BLaER1 treated with 17β-estradiol and CSF1 and Interleukin-3, amounts not matched to agents 10 nM and 100 nM (cell line): ENCODE measurements around the gene NCAPH2.
A peak's percentile ranks its signal among the peaks of the same experiment; 100 is the strongest.

ENCODE experiments used
- H3K27ac ChIP-seq, 11 experiments: shearing (Covaris generic); formaldehyde crosslinking; 2 replicates each; pipeline ENCODE4 v1.8.1; 2022
- H3K27me3 ChIP-seq, 11 experiments: shearing (Covaris generic); formaldehyde crosslinking; 2 replicates each; pipeline ENCODE4 v1.8.1; 2022
- H3K36me3 ChIP-seq, 11 experiments: shearing (Covaris generic); formaldehyde crosslinking; 2 replicates each; pipeline ENCODE4 v1.8.1; 2022
- H3K4me1 ChIP-seq, 10 experiments: shearing (Covaris generic); formaldehyde crosslinking; 2 replicates each; pipeline ENCODE4 v1.8.1; 2022
- H3K4me2 ChIP-seq, 11 experiments: shearing (Covaris generic); formaldehyde crosslinking; 2 replicates each; pipeline ENCODE4 v1.8.1; 2022
- H3K4me3 ChIP-seq, 10 experiments: shearing (Covaris generic); formaldehyde crosslinking; 2 replicates each; pipeline ENCODE4 v1.8.1; 2022
- H3K9ac ChIP-seq, 11 experiments: shearing (Covaris generic); formaldehyde crosslinking; 2 replicates each; pipeline ENCODE4 v1.8.1; 2022
- H3K9me3 ChIP-seq, 11 experiments: shearing (Covaris generic); formaldehyde crosslinking; replicated peaks in 1 of 11; 2 replicates each; pipeline ENCODE4 v1.8.1; 2022
- H4K20me1 ChIP-seq, 11 experiments: shearing (Covaris generic); formaldehyde crosslinking; 2 replicates each; pipeline ENCODE4 v1.8.1; 2022
- Cebpa-rat ChIP-seq, 11 experiments: shearing (Covaris generic); IDR thresholded peaks; 2 replicates each; pipeline ENCODE4 v1.8.1; 2022

Gene NCAPH2

GRCh38 chr22:50471962-50472361, 36.1 kb upstream of the NCAPH2 start:
- Histone ChIP-seq H3K27me3 (peaks cover 0 to 7% (median 0%) of the 10 kb centered on the region in 11 experiments; a peak in 2 of 22 replicates), H3K9me3 (no peaks in the 10 kb centered on the region), H3K36me3 (peaks cover 5 to 18% (median 5%) of the 10 kb centered on the region in 11 experiments), H3K27ac (peak overlapping the region in 8 of 11 experiments; percentile 58 to 90 (median 81); a peak in 12 of 22 replicates), H3K4me1 (peaks cover 75 to 92% (median 90%) of the 10 kb centered on the region in 10 experiments), H3K4me2 (peak overlapping the region; percentile 87 to 100 (median 98)), H3K4me3 (peak overlapping the region in 4 of 10 experiments; percentile 39 to 53 (median 52); a peak in 6 of 20 replicates), H3K9ac (peak overlapping the region in 10 of 11 experiments; percentile 49 to 94 (median 71); a peak in 14 of 22 replicates), H4K20me1 (peaks cover 70 to 75% (median 73%) of the 10 kb centered on the region in 11 experiments)
- no peak for TF ChIP-seq Cebpa-rat (IDR thresholded peaks at IDR 0.05)

GRCh38 chr22:50473088-50473487, 34.9 kb upstream of the NCAPH2 start:
- H3K9ac ChIP-seq: peak overlapping the region; percentile 80 to 94 (median 88); a peak in 19 of 22 replicates
- H3K9me3 ChIP-seq: no peaks in the 10 kb centered on the region
- peak overlapping the region in 3 of 11 experiments; percentile 85 to 90 (median 88); a peak in 4 of 22 replicates for H3K27ac ChIP-seq
- H3K4me1 ChIP-seq: peaks cover 76 to 92% (median 89%) of the 10 kb centered on the region in 10 experiments
- peak overlapping the region; percentile 87 to 100 (median 98) for H3K4me2 ChIP-seq
- H4K20me1 ChIP-seq: peaks cover 62 to 66% (median 63%) of the 10 kb centered on the region in 11 experiments
- H3K4me3 ChIP-seq: peak overlapping the region; percentile 78 to 91 (median 82); a peak in 18 of 20 replicates
- TF ChIP-seq Cebpa-rat (IDR thresholded peaks at IDR 0.05): no peak
- peaks cover 0 to 5% (median 0%) of the 10 kb centered on the region in 11 experiments; a peak in 2 of 22 replicates for H3K27me3 ChIP-seq
- H3K36me3 ChIP-seq: peaks cover 0 to 13% (median 0%) of the 10 kb centered on the region in 11 experiments; a peak in 2 of 22 replicates

- H3K4me1 ChIP-seq: peaks cover 66 to 92% (median 84%) of the 10 kb centered on the region in 10 experiments
Observed at GRCh38 chr22:50473855-50474671, 34.0 kb upstream of the NCAPH2 start.

GRCh38 chr22:50474710-50475651, 33.0 kb upstream of the NCAPH2 start, which contains the start of gene SBF1:
TSS of gene SBF1 (minus strand) at chr22:50475035. CDS start at chr22:50474840, 195 bp downstream.
- no peak for TF ChIP-seq Cebpa-rat (IDR thresholded peaks at IDR 0.05)
- peaks cover under 1 to 14% (median 5%) of the 10 kb centered on the region in 11 experiments; a peak in 20 of 22 replicates for H3K27me3 ChIP-seq
- H3K27ac ChIP-seq: peak within 1 kb of the TSS; percentile 51 to 88 (median 80); a peak in 21 of 22 replicates
- H3K9ac ChIP-seq: peak within 1 kb of the TSS; percentile 80 to 94 (median 88)
- H3K4me2 ChIP-seq: peak within 1 kb of the TSS; percentile 87 to 100 (median 98)
- peaks cover 43 to 47% (median 44%) of the 10 kb centered on the region in 11 experiments for H4K20me1 ChIP-seq
- H3K4me1 ChIP-seq: peaks cover 57 to 82% (median 77%) of the 10 kb centered on the region in 10 experiments
- H3K4me3 ChIP-seq: peak within 1 kb of the TSS; percentile 78 to 91 (median 82)
- H3K9me3 ChIP-seq: no peaks in the 10 kb centered on the region
- peaks cover 0 to 13% (median 0%) of the 10 kb centered on the region in 11 experiments; a peak in 2 of 22 replicates for H3K36me3 ChIP-seq

More at GRCh38 chr22:50473855-50474671, 34.0 kb upstream of the NCAPH2 start:
- Histone ChIP-seq H3K27me3 (peaks cover 0 to 5% (median 0%) of the 10 kb centered on the region in 11 experiments; a peak in 3 of 22 replicates), H3K36me3 (peaks cover 0 to 13% (median 0%) of the 10 kb centered on the region in 11 experiments; a peak in 2 of 22 replicates), H3K9me3 (no peaks in the 10 kb centered on the region), H3K27ac (peak overlapping the region; percentile 38 to 88 (median 80); a peak in 20 of 22 replicates), H4K20me1 (peaks cover 52 to 56% (median 53%) of the 10 kb centered on the region in 11 experiments), H3K9ac (peak overlapping the region; percentile 80 to 94 (median 88)), H3K4me2 (peak overlapping the region; percentile 87 to 100 (median 98)), H3K4me3 (peak overlapping the region; percentile 78 to 91 (median 82))
- TF ChIP-seq Cebpa-rat (IDR thresholded peaks at IDR 0.05): no peak

GRCh38 chr22:50475652-50476002, 32.4 kb upstream of the NCAPH2 start:
- Histone ChIP-seq H3K9ac (peak overlapping the region; percentile 80 to 94 (median 88); a peak in 20 of 22 replicates), H3K4me1 (peaks cover 50 to 82% (median 74%) of the 10 kb centered on the region in 10 experiments), H3K4me2 (peak overlapping the region; percentile 87 to 99 (median 95)), H3K4me3 (peak overlapping the region; percentile 78 to 91 (median 82); a peak in 19 of 20 replicates), H3K36me3 (peaks cover 0 to 13% (median 0%) of the 10 kb centered on the region in 11 experiments; a peak in 2 of 22 replicates), H4K20me1 (peaks cover 37 to 41% (median 37%) of the 10 kb centered on the region in 11 experiments), H3K27me3 (peaks cover 7 to 21% (median 11%) of the 10 kb centered on the region in 11 experiments; a peak in 21 of 22 replicates), H3K27ac (peak overlapping the region in 8 of 11 experiments; percentile 68 to 88 (median 82); a peak in 15 of 22 replicates), H3K9me3 (no peaks in the 10 kb centered on the region)
- no peak for TF ChIP-seq Cebpa-rat (IDR thresholded peaks at IDR 0.05)

- Histone ChIP-seq H3K9me3 (no peaks in the 10 kb centered on the region; a peak in 3 of 22 replicates), H3K4me2 (peak overlapping the region; percentile 31 to 99 (median 94); a peak in 21 of 22 replicates), H4K20me1 (peaks cover 24 to 28% (median 25%) of the 10 kb centered on the region in 11 experiments), H3K27me3 (peaks cover 19 to 33% (median 24%) of the 10 kb centered on the region in 11 experiments), H3K9ac (peak overlapping the region in 7 of 11 experiments; percentile 13 to 60 (median 40); a peak in 12 of 22 replicates), H3K27ac (peak overlapping the region in 7 of 11 experiments; percentile 16 to 86 (median 60); a peak in 11 of 22 replicates), H3K4me1 (peaks cover 45 to 82% (median 73%) of the 10 kb centered on the region in 10 experiments), H3K36me3 (peaks cover 0 to 11% (median 0%) of the 10 kb centered on the region in 11 experiments; a peak in 2 of 22 replicates), H3K4me3 (no peak overlapping the region)
- TF ChIP-seq Cebpa-rat (IDR thresholded peaks at IDR 0.05): no peak
Observed at GRCh38 chr22:50476868-50477267, 31.2 kb upstream of the NCAPH2 start.

GRCh38 chr22:50477923-50478322, 30.1 kb upstream of the NCAPH2 start:
- no peak for TF ChIP-seq Cebpa-rat (IDR thresholded peaks at IDR 0.05)
- Histone ChIP-seq H3K4me3 (no peak overlapping the region), H3K27me3 (peaks cover 23 to 44% (median 34%) of the 10 kb centered on the region in 11 experiments), H3K9ac (0 out of 22 replicates have a peak overlapping the region, but pooled peaks of 2 of the 11 experiments have one; percentile 5 to 18), H3K9me3 (no peaks in the 10 kb centered on the region; a peak in 3 of 22 replicates), H4K20me1 (peaks cover 14 to 28% (median 17%) of the 10 kb centered on the region in 11 experiments), H3K4me2 (peak overlapping the region in 9 of 11 experiments; percentile 46 to 99 (median 95); a peak in 15 of 22 replicates), H3K4me1 (peaks cover 45 to 82% (median 73%) of the 10 kb centered on the region in 10 experiments), H3K27ac (no peak overlapping the region), H3K36me3 (peaks cover 0 to 4% (median 0%) of the 10 kb centered on the region in 11 experiments; a peak in 1 of 22 replicates)
